Sigmoid colon (tissue), 4 donors: ENCODE measurements around the gene PCMT1.

Source experiments
- CTCF ChIP-seq, 4 experiments: fragments of 450-650 bp in 3 of 4; fragments of 200-600 bp in 1 of 4; IDR thresholded peaks; one replicate each; pipeline ENCODE4 v1.5.1; 2016 to 2019; ENCODE audit warnings: antibody characterized with exemption in 4 of 4, mild to moderate bottlenecking in 3 of 4, moderate library complexity in 2 of 4
- POLR2A ChIP-seq, 2 donors: fragments of 450-650 bp; IDR thresholded peaks; one replicate each; pipeline ENCODE4 v1.6.1; 2016; ENCODE audit warnings: antibody characterized with exemption in 2 of 2, mild to moderate bottlenecking in 2 of 2, moderate library complexity in 2 of 2
- POLR2AphosphoS5 ChIP-seq, 4 donors: sonication (generic); formaldehyde crosslinking; IDR thresholded peaks; one replicate each; pipeline ENCODE4 v1.6.1; 2017; ENCODE audit warnings: antibody characterized with exemption in 4 of 4

- TF ChIP-seq CTCF (IDR thresholded peaks at IDR 0.05) (no peak), POLR2A (IDR thresholded peaks at IDR 0.05) (no peak), POLR2AphosphoS5 (IDR thresholded peaks at IDR 0.05) (no peak)
These were observed 22.4 kb downstream of the PCMT1 start for GRCh38 chr6:149771925-149772324.
